Measurements from ENCODE around the gene TREH.
"Not testable (repeated sequence)": the region's sequence is repeated elsewhere in the genome, so short reads cannot be mapped to it uniquely, and the experiment has no call there.

The TREH gene, protein sequence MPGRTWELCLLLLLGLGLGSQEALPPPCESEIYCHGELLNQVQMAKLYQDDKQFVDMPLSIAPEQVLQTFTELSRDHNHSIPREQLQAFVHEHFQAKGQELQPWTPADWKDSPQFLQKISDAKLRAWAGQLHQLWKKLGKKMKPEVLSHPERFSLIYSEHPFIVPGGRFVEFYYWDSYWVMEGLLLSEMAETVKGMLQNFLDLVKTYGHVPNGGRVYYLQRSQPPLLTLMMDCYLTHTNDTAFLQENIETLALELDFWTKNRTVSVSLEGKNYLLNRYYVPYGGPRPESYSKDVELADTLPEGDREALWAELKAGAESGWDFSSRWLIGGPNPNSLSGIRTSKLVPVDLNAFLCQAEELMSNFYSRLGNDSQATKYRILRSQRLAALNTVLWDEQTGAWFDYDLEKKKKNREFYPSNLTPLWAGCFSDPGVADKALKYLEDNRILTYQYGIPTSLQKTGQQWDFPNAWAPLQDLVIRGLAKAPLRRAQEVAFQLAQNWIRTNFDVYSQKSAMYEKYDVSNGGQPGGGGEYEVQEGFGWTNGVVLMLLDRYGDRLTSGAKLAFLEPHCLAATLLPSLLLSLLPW

DNA sequence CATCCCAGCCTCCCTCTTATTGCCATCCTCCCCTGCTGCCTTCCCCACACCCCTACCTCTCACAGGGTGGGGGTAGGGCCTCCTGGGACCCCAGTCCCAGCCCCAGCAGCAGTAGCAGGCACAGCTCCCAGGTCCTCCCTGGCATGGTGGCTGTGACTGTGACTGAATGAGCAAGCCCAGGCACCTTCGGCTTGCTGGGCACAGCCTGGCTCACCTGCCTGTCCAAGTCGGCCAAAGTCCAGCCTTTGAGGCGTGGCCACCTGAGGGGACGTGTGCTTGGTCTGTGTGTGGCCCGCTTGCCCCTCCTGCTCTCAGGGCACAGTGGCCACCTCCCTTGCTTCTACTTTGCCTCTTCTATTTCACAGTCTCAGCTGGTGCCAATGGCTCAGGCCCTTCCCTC is at the start of gene TREH:
Gene TREH (minus strand): TSS at position 168 of the 400 bp plus-strand sequence. CDS start 23 bp downstream, at position 145.
- DNase-seq (ENCODE audit: low read depth in 2 of 2): no peak

DNA sequence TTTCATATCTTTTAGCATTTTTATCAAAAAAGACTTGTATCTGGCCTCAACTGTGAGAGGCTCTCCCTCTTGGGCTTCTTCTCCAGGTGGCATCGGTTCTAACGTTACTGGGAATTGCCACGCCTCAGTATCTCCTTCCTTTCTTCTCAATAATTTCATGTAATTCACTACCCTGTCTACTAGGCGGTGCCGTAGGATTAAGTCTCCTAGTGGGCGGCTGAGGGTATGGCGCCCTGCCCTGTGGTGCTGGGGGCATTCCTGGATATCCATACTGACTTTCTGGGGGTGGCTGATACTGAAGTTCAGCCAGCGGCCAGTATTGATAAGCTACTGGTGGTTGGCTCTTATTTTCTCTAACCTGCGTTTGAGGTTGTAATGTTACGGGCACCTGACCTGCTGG is 48.7 kb upstream of the TREH start:
- DNase-seq (ENCODE audit: low read depth in 2 of 2): not testable (repeated sequence)

DNA sequence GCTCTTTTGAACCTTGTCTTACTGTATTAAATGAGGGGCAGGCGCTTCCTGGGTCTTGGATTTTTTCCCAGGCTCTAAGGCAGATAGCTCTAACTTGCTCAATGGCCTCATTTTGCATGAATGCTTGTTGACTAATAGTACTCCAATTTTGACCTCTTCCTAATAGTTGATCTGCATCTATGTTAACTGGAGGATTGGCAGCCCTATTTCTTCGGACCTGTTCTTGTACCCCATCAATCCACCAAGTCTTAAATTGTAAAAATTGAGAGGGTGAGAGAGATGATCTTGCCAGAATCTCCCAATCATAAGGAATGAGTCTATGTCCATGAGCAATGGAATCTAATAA is 48.2 kb upstream of the TREH start:
- DNase-seq (ENCODE audit: low read depth in 2 of 2): not testable (repeated sequence)

DNA sequence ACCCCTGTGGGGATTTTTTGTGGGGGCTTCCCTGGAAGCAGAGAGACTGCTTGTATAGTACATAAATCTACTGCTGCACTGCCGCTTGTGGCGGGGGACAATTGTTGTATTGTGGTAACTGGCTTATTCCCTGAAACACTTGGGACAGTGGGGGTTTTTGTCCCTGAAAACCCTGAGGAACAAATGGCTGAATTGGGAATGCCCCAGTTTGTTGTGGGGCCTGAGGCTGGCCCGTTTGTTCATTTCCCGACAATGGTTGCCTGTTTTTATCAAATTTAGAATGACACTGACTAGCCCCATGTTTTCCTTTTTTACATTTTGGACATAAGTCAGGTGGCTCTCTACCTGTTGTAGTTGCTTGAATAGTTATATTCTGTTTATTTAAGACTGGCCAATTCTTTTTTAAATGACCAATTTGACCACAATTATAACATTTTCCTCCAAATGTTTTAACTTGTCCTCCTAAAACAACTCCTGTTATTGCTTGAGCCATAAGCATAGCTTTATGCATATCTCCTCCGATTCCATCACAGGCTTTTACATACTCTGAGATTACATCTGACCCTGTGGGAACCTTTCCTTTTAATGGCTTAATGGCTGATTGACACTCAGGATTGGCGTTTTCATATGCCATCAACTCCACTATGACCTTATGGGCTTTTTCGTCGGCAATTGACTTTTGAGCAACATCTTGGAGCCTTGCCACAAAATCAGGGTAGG is 47.7 kb upstream of the TREH start:
- not testable (repeated sequence) for DNase-seq (ENCODE audit: low read depth in 2 of 2)

- DNase-seq (ENCODE audit: low read depth in 2 of 2): not testable (repeated sequence)
These were observed 42.1 kb upstream of the TREH start for GRCh38 chr11:118721478-118722015.

DNA sequence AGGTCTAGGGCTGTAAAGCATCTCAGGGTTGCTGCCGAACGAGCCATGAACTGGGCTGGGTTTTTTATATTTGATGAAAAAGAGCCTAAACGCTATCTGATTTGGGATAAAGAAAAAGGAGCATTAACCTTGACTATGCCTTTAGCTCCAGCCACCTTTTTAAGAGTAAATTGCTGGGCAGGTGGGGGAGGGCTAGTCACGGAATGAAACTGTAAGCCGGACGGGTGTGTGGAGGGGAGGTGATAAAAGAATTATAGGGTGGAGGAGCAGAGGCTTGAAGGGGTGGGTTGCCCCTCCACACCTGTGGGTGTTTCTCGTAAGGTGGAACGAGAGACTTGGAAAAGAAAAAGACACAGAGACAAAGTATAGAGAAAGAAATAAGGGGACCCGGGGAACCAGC is 41.3 kb upstream of the TREH start:
- not testable (repeated sequence) for DNase-seq (ENCODE audit: low read depth in 2 of 2)

- not testable (repeated sequence) for DNase-seq (ENCODE audit: low read depth in 2 of 2)
These were observed 40.6 kb upstream of the TREH start for GRCh38 chr11:118720078-118720477.

DNA sequence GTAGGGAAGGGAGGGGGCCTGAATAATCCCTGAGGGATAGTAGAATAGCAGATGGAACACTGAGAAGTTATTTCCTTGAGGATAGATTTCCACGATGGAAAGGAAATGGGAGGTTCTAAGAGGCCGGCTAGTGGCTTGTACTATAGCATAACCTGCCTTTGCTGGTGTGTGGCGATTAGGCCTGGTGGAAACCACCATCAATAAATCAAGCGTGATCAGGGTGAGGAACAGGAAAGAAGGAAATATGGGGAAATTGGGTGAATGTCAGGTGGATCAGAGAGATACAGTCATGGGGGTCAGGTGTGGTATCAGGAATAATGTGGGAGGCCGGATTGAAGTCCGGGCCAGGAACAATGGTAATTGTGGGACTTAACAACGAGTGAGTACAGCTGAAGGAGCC is 39.1 kb upstream of the TREH start:
- not testable (repeated sequence) for DNase-seq (ENCODE audit: low read depth in 2 of 2)

DNA sequence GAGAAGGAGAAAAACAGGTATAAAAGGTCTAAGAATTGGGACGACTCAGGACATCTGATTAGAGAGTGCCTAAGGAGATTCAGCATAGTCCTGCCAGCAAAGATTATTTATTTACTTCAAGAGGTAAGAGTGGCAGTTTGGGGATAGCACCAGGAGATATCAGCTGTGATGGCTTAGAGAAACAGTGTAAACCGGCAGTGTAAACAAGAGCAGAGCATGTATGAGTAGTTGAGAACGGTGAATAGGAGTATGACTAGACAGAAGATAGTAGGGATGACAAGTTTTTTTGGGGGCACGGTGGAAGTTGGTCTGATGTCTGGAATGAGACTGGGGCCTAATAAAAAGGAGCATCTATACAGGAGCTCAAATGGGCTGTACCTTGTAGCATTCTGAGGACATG is 38.3 kb upstream of the TREH start:
- not testable (repeated sequence) for DNase-seq (ENCODE audit: low read depth in 2 of 2)

DNA sequence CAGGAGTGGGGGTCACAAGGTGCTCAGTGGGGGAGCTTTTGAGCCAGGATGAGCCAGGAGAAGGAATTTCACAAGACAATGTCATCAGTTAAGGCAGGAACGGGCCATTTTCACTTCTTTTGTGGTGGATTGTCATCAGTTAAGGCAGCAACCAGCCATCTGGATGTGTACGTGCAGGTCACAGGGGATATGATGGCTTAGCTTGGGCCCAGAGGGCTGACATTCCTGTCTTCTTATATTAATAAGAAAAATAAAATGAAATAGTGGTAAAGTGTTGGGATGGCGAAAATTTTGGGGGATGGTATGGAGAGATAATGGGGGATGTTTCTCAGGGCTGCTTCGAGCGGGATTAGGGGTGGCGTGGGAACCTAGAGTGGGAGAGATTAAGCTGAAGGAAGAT is 37.8 kb upstream of the TREH start:
- DNase-seq (ENCODE audit: low read depth in 2 of 2): not testable (repeated sequence)

DNA sequence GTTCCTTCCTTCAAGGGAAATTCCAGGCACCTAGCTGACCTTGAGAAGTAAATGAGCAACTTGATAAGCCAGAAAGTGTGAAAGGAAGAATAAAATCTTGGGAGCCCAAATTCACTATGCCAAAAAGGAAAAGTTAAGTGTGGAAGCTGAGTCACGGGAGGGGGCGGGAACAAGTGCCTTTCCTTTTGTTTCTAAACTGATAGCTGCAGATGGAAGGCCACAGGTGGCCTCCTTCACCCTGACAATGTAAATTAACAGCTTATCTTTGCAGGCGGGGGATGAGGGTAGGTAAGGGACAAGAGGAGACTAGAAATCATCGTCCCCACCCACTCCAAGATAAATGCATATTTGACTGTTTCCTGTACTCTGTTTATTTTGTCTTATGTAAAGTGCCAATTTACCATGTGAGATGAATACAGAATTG is 36.4 kb upstream of the TREH start:
- no peak for DNase-seq (ENCODE audit: low read depth in 2 of 2)

- DNase-seq (ENCODE audit: low read depth in 2 of 2): no peak
These were observed 35.9 kb upstream of the TREH start for GRCh38 chr11:118715245-118715831.

DNA sequence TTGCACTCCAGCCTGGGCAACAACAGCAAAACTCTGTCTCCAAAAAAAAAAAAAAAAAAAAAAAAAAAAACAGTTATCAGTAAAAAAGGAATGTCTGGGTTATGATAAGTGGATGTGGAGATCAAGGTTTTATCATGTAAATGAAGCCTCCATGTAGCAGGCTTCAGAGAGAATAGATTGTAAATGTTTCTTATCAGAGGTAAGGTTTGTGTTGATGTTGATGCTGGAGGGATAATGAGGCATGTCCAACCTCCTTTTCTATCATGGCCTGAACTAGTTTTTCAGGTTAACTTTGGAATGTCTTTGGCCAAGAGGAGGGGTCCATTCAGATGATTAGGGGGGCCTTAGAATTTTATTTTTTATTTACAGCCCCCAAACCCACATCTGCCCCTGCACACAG is 35.4 kb upstream of the TREH start:
- no peak for DNase-seq (ENCODE audit: low read depth in 2 of 2)

DNA sequence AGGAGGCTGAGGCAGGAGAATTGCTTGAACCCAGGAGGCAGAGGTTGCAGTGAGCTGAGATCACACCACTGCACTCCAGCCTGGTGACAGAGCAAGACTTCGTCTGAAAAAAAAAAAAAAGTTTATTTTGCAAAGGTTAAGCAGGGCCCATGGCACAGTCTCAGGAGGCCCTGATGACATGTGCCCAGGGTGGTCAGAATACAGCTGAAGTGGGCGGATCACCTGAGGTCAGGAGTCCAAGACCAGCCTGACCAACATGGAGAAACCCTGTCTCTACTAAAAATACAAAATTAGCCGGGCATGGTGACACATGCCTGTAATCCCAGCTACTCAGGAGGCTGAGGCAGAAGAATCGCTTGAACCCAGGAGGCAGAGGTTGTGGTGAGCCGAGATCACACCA is 35.0 kb upstream of the TREH start:
- not testable (repeated sequence) for DNase-seq (ENCODE audit: low read depth in 2 of 2)

DNA sequence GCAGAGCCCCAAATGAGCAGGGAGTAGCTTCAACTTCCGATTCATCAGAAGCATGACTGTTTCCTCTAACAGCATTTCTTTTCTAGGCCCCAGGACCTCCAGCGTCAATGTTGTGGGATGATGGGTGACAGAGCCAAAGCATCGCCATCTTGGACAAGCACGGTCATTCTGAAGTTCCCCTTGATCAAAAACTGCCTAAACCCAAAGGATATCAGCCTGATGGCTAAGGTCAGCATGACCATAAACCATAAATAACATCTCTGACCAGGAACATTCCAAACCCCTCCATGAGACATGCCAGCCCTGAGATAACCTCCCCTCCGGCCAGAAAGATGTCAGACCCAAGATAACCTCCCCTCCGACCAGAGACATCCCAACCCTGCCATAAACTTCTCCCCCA is 28.8 kb upstream of the TREH start:
- no peak for DNase-seq (ENCODE audit: low read depth in 2 of 2)

DNA sequence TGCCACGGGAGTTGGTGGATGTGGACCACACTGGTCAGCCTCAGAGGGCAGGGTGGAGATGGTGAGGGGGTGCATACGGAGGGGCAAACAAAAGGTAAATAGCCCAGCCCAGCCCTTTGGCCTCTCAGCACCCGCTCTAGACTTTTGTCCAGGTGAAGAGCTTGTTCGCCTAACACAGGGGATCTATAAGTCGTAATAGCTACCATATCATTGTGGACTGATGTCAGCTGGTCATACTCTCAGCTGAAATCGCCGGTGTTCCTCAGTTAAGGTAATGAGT is 27.0 kb upstream of the TREH start:
- no peak for DNase-seq (ENCODE audit: low read depth in 2 of 2)

DNA sequence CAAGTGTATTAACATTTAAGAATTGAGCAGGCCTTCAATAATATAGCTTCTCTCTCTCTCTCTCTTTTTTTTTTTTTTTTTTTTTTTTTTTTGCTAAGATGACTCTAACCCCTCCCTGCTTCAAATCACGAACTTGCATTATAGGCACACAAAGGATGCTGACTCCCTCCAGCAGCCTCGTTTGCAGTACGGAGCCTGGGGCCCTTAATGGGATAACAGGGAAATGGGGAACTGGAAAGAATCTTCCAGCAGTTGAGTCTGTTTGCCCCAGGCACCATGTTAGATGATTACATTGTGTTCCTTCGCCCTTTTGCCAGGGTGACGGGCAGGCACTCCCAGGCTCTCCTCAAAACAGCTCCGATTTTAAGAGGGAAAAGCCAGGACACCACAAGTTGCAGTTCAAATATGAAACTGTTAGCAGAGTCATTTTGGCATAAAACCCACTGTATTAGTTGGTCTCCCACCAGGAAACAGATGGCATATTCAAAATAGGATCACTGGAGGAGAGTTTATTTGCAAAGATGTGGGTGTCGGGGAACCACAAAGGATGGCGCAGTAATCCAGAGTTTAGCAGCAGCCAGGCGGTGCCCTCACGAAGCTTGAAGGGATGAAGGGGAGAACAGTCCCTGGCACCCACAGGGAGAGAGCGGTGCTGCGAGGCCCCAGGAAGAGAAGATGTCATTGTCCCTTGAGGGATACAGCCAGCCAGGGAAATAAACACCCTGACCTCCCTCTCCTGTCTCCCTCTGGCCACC is 26.5 kb upstream of the TREH start:
- DNase-seq (ENCODE audit: low read depth in 2 of 2): no peak

- no peak for DNase-seq (ENCODE audit: low read depth in 2 of 2)
These were observed 25.8 kb upstream of the TREH start for GRCh38 chr11:118705111-118705741.

- DNase-seq (ENCODE audit: low read depth in 2 of 2): no peak
These were observed 24.2 kb upstream of the TREH start for GRCh38 chr11:118703563-118704106.

GRCh38 chr11:118699506-118700220 is 20.2 kb upstream of the TREH start:
- DNase-seq (ENCODE audit: low read depth in 2 of 2): no peak
